HG02610 (cell line): ENCODE data around the gene CTSF.
"Not testable (repeated sequence)": the region's sequence is repeated elsewhere in the genome, so short reads cannot be mapped to it uniquely, and the experiment has no call there.

Experiments used
- ATAC-seq: cut with Tn5 transposase; IDR thresholded peaks from one replicate; pipeline ENCODE4 v1.9.1; 2021; ENCODE audit warnings: mild to moderate bottlenecking, moderate library complexity; ENCODE audit not compliant: unreplicated experiment

The CTSF gene

DNA sequence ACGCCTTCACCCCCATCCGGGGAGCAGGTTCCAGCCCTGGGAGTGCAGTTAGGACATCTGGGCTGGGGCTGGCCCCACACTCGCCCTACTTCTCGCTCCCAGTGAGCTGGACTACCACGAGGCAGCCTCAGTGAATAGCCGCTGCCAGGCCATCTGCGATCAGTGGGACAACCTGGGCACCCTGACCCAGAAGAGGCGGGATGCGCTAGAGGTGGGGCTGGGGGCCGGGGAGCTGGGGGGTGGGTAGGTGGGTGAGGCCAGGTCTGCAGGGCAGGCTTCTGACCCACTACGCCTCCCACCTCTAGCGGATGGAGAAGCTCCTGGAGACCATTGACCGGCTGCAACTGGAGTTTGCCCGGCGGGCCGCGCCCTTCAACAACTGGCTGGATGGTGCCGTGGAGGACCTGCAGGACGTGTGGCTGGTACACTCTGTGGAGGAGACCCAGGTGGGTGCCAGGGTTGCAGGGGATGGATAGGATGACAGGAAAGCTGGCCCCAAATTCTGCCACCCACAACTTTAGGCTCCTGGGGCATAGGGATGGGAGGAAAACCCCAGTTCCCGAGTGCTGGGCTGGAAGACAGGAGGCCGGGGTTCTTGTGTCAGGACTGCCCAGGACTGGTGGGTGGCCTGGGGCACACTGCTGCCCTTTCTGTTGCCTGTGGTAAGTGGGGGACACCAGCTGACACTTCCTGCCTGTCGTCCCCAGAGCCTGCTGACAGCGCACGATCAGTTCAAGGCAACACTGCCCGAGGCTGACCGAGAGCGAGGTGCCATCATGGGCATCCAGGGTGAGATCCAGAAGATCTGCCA lies 8.3 kb downstream of the CTSF start:
- ATAC-seq = no peak

DNA sequence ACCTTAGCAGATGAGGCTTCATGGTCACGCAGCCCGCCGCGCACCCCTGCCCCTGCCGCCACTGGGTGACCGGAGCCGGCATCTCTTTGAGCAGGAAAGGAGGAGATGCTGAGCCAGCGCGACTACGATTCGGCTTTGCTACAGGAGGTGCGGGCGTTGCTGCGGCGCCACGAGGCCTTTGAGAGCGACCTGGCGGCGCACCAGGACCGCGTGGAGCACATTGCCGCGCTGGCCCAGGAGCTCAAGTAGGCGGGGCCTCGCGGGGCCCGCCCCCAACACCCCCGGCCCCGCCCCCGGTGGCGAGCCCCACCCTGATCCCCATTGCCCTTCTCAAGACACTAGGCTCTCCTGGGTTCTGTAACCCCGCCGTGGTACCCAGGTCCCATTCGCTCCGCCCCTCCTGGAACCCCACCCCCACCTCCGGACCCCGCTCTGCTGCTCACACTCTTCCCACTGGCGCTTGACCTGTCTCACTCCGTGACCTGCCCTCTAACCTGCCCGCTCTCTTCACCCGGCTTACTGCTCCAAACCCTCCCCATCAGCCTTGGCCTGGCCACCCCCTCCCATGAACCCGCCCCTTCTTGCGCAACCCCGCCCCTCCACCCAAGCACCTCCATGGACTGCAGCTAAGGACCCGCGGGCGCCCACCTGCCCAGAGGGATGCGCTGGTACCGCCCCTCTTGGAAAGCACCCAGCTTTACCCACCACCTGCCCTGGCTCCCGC lies 9.1 kb downstream of the CTSF start:
- no peak for ATAC-seq

DNA sequence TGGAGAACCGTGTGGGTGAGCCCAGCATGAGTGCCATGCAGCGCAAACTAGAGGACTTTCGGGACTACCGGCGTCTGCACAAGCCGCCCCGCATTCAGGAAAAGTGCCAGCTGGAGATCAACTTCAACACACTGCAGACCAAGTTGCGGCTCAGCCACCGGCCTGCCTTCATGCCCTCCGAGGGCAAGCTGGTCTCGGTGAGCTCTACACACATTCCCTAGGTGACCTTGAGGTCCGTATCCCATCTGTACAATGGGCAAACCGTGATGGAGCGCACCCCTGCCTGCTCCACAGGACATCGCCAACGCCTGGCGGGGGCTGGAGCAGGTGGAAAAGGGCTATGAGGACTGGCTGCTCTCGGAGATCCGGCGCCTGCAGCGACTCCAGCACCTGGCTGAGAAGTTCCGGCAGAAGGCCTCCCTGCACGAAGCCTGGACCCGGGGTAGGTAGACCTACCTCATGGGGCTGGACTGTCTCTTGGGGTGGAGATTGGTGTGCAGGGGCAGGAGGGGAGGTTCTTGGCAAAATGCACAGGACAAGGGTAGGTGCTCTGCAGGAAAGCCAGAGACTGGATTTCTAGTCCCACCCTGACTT lies 10.6 kb downstream of the CTSF start:
- no peak for ATAC-seq

DNA sequence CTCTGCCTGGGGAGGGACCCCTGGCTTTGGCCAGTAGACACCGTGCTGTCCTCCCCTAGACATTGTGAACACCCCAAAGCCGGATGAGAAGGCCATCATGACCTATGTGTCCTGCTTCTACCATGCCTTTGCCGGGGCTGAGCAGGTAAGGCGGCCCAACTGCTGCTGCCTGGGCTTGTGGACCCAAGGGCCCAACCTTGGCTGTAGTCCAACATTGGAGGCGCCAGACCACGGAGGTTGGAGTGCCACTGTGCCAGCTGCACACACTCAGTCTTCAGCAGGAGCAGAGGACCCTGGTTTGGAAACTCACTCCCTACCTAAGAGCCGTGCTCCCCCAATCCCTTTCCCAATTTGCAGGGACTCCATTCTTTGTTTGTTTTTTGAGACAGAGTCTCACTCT lies 12.3 kb downstream of the CTSF start:
- ATAC-seq = no peak

DNA sequence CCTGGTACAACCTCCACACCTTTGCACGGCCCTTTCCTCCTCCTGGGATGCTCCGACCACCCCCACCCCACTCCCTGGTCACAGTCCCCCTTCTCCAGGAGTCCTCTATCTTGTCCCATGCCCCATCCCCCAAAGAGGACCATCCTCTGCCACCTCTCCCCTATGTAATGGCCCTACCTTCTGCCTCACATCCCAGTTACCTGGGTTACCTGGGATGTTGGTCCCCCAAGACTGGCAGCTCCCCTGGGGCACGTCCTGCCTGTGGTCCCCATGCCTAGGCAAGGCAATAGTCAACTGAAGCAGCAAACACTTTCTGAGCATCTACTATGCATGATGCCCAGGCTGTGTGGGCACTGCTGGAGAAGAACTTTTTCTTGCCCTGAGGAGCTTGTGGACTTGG lies 13.0 kb downstream of the CTSF start:
- no peak for ATAC-seq

DNA sequence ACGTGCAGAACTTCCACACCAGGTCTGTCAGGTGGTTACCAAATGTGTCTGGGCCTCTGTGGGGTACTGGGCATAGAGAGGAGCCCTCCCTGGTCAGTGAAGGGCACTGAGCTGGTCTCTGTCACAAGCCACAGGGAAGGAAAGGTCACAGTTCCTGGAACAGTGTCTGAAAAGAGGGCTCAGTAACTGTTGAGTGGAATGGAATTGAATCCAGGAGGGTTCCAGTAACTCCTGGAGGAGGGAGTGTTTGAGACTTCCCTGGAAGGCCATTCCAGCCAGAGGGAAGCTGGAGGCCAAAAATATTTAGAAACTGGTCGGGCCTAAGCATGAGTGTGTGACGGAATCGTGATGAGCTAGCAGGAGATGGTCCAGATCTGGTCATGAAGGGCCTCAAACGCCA lies 13.8 kb downstream of the CTSF start:
- no peak for ATAC-seq

DNA sequence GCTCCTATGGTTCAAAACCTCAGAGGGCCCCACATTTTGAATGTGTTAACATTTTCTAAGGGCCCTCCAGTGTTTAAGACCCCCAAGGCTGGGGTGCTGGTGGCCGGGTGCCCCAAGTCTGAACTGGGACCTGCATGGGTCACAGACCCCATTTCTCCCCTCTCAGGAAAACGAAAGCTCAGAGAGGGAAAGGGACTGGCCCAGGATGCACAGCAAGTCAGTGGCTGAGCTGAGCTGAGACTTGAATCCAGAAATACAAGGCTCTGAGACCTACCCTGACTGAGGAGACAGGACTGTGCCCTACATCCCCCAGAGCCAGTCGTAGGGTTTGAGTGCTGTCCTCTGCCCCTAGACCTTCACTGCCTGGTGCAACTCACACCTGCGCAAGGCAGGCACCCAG lies 17.5 kb downstream of the CTSF start:
- no peak for ATAC-seq

DNA sequence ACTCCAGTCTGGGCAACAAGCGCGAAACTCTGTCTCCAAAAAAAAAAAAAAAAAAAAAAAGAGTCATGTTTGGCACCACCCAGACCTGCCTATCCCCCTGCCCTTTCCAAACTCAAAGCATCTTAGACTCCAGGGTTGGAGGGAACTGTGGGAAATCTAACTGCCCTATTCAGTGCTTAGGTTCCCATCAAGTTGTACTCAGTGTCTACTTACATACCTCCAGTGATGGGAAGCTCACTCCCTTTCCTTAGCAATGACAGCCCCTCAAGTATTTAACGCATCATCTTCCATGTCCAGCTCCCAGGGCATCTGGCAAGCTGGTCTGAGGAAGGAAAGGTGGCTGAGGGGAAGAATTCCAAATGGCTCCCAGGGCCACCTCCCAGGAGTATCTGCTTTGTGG lies 18.7 kb downstream of the CTSF start:
- no peak for ATAC-seq

DNA sequence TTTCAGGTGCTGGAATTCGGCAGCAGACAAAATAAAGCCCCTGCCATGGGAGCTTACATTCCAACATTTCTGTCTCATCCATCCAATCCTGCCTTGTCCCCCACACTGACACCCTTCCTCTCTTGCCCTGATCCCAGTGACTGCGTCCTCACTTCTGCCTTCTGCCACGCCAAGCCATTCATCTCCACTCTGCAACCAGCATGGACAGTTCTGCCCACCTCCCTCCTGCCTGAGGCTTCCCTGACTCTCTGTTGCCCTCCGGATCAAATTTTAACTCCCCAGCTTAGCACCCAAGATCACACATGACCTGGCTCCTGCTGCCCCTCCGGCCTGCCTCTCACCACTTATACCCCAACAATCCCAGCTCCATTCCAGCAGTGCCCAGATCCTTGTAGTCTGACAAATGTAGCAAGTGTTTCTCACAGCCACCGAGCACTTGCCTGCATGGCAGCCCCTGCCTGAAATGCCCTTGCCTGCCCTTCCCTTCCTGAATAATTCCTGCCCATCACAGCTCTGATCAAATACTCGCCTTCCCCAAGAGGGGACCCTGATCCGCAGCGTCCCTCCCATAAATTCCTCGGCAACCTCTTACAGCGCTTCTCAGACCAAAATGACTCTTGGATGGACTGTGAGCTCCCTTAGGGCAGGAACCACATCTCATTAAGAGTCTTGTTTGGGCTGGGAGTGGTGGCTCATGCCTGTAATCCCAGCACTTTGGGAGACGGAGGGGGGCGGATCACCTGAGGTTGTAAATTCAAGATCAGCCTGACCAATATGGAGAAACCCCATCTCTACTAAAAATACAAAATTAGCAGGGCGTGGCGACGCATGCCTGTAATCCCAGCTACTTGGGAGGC lies 19.4 kb downstream of the CTSF start:
- no peak for ATAC-seq

DNA sequence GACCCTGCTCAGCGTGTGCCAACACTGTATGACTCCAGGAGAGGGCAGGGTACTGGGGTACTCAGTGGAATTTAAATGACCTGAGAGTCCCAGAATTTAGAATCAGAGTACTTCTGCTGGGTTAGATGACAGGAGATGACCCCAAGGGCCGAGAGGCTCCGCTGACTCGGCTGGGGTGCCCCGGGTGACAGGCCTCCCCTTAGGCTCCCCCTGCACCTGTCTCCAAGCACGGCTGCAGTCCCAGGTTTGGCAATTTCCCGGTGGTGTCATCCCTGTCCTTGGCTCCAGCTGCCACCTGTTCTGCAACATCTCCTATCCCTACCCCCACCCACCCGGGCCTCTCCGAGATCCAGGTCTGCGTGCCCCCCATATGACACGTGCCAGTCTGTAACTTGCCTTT lies 20.4 kb downstream of the CTSF start:
- ATAC-seq = no peak

DNA sequence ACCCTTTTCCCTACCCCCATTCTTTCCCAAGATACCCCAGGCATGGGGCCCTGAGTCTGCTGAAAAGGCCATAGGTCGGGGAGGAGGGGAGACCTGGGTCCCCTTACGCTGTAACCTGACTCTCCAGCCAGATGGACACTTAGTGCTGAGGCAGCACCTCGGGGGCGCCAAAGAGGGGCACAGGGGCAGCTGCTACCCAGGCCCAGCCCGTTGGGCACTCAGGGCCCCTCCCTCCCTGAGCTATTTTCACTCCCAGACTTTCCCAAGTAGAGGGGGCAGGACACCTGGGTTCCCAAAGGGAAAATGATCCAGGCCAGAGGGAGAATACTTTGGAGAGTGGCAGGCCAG lies 20.8 kb downstream of the CTSF start:
- ATAC-seq = no peak

DNA sequence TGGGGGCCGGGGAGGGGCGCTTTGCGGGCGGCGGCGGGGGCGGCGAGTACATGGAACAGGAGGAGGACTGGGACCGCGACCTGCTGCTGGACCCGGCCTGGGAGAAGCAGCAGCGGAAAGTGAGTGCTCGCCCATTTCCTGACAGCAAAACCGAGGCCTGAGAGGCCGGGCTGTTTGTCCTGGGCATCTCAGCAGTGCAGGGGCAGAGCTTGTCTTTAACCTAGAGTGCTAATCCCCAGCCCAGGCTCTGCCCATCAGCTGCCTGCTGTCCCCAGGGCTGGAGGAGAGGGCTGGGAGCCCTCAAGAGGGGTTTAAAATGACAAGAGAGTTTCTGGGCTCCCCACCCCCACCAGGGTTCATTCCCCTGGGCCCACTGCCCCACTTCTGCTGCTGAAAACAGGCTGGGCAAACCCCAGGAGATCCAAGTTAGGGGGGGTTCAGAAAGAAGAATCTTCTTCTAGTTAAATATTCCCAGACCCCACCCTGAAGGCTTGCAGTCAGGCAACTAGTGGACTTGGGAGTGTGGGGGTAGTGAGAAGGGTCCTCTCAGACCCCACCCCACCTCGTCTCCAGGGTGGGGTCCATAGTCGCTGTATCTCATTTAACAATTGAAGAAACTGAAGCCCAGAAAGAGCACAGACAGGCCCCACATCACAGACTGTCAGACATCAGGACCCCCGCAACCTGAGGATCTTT lies 21.3 kb downstream of the CTSF start:
- no peak for ATAC-seq

DNA sequence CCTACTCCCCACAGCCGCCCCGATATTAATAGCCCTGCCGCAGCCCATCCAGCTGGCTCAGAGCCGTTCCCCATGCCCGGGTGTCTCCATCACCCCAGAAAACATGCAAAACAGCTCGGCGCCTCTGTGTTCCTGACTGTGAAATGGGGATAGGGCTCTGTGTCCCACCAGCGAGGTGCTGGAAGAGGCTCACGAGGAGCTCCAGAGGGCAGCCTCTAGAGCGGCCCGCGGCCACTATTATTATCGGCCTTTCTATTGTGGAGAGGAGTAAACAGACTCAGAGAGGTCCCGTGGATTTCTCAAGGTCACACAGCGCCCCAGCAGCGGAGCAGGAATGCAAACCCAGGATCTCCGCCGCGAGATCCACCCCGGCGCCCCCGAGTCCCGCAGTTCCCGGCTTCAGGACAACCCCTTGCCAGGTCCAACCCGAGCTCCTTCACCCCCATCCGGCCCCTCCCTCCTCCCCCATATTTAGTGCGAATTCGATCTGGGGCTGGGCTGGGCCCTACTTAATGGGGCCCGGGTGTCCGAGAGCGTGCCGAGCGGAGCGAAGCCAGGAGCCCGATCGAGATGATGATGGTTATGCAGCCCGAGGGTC lies 21.9 kb downstream of the CTSF start, which contains the start of gene ACTN3:
Gene ACTN3, plus strand, starts transcription at position 536 of the 598 bp plus-strand sequence. Its CDS starts 35 bp downstream, at position 571.
- ATAC-seq = no peak

DNA sequence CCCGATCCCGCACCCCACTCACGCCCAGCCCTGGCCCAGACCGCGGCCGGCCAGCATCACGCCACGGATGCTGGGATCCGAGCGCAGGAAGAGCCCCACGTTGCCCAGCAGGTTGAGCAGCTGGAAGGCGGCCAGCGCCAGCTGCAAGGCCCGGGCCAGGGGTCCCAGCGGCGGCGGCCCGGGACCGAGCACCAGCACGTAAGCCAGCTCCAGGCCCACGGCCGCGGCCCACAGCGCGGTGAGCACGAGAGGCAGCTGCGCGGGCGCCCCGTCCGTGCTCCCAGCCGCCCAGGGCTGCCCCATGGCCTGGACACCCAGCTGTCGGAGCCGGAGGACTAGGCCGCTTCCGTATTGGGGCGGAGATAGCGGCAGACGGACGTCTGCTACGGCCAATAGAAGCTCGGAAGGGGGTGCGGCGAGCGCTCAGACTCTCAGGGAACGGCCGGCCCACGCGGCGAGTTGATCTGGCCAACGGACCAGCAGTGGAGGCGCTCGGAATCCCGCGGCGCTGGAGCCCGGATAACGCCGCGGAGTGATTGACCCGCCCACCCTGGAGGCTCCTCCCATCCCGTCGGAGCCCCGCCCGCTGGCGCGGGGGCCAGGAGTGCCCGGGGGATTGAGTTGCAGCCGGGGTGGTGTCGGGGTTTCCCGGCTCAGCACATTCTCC lies 22.6 kb downstream of the CTSF start, which contains the start of gene ZDHHC24:
Gene ZDHHC24, minus strand, starts transcription at position 348 of the 667 bp plus-strand sequence. Its CDS starts 45 bp downstream, at position 303.
- ATAC-seq = peak; percentile 78

DNA sequence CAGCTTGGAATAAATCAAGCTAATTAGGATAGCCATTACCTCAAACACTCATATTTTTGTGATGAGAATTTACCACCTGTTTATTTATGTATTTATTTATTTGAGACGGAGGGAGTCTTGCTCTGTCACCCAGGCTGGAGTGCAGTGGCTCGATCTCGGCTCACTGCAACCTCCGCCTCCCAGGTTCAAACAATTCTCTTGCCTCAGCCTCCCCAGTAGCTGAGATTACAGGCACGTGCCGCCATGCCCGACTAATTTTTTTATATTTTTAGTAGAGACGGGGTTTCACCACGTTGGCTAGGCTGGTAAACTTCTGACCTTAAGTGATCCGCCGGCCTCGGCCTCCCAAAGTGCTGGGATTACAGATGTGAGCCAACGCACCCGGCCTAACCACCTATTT lies 23.5 kb downstream of the CTSF start:
- not testable (repeated sequence) for ATAC-seq

DNA sequence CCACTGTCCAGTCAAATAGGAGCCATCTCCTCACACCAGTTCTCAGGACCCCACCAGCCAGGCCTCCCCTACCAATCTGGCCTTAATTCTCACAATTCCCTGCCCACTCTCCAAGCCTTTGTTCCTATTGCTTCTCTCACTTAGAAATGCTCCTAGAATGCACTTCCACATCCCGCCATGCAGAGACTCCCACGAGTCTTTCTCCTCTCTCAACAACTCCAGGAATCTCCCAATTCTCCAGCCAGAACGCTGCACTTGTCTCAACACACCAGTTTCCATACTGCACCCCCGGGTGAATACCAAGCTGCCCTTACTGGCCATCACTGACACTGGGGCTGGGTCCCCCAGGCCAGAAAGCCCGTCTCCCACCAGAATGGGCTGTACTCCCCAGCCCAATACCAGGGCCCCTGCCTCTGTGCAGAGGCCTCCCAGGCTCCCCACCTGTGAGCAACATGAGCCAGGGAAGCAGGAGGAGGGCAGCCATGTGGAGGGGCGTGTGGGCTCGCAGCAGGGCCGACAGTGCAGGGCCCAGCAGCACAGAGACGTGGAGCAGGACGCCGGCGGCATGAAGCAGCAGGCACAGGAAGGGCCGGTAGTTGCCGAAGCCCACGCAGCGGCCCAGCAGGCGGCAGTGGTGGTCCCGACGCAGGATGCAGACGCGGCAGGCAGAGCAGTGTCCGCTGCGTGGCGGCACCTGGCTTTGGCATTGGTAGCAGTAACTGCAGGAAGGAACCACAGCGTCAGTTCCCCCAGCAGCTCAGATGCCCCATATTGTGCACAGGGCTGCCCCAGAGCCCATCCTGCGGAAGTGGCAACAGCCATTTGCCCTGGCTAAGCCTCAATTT lies 24.9 kb downstream of the CTSF start:
- peak; percentile 29 for ATAC-seq

DNA sequence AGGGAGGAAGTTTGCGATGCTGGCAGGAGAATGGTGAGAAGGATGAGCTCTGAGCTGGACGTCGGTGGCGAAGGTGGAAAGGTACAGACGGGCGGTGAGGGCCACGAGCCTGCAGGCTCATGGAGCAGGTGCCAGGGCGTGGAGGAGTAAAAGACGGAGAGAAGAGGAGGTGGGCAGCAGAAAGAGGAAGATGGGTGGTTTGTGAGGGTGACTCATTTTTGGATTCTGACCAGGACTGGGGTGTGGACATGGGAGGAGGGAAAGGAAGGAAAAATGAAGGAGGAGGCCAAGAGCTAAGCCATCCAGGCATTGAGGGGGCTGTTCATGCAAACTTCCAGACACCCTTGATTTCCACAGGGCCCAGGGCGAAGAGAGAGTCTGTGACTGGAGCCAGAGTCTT lies 26.0 kb downstream of the CTSF start:
- no peak for ATAC-seq

DNA sequence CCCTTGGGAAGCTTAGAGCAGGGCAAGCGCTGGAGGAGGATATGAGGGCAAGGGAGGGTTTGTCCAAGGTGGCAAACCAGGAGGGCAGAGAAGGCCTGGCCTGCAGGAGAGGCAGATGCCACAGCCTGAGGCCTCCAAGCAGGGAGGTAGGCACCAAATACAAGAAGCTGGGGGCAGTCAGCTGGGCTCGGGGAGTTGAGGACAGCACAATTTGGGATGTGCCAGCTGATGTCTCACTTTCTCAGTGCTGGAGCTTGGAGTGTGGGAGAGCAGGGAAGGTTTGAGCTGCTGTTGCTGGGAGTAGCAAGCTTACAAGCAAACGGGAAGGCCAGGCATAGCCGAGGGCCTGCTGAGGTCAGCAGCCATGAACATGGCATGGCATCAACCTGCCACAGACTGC lies 26.5 kb downstream of the CTSF start:
- ATAC-seq = no peak

DNA sequence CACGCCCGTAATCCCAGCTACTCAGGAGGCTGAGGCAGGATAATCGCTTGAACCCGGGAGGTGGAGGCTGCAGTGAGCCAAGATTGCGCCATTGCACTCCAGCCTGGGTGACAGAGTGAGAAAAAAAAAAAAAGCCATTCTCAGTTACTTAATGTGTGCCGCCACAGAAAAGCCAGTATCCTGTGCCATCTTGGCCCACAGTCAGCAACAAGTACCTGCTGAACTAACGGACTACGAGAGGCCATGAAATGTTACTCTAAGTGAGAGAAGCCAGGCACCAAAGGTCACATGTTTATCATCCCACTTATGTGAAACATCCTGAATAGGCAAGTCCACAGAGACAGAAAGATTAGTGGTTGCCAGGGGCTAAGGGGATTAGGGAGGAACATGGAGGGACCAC lies 27.8 kb downstream of the CTSF start:
- not testable (repeated sequence) for ATAC-seq
